ENCODE data around the gene SCN1B. TPM values are rescaled to one million over a fixed set of nuclear protein-coding genes. Genes with fewer than 3 reads are reported as not detected.

Gene SCN1B
- total RNA-seq, 2 donors from 2014 or later, result 1.4 to 1.5 TPM

GRCh38 chr19:35015954-35016351 is 14.3 kb upstream of the SCN1B start:
- peaks cover 75% of the 10 kb centered on the region for H3K36me3 Mint-ChIP-seq (ENCODE audit: low read depth)

GRCh38 chr19:35017507-35017906 is 12.8 kb upstream of the SCN1B start:
- no peaks in the 10 kb centered on the region for H3K27me3 Mint-ChIP-seq (ENCODE audit: insufficient read depth)
- no peak for TF ChIP-seq CTCF (conservative IDR thresholded peaks at IDR 0.05)
- Histone ChIP-seq H3K4me1 (ENCODE audit: control insufficient read depth, insufficient read depth, low read length) (no peaks in the 10 kb centered on the region), H3K27ac (ENCODE audit: low read depth, low read length) (no peak overlapping the region), H3K9me3 (ENCODE audit: control insufficient read depth, low read length) (no peaks in the 10 kb centered on the region), H3K36me3 (ENCODE audit: control insufficient read depth, insufficient read depth, low read length) (peaks cover 81% of the 10 kb centered on the region), H3K4me3 (ENCODE audit: low read length) (no peak overlapping the region), H3K27me3 (ENCODE audit: control insufficient read depth, insufficient read depth, low read length, poor library complexity, severe bottlenecking) (no peaks in the 10 kb centered on the region), H3K9ac (ENCODE audit: extremely low read depth, low read length, poor library complexity, severe bottlenecking) (no peak overlapping the region)
- H3K27ac Mint-ChIP-seq, result no peak overlapping the region
- peaks cover 78% of the 10 kb centered on the region for H3K36me3 Mint-ChIP-seq (ENCODE audit: low read depth)
- no peaks in the 10 kb centered on the region for H3K9me3 Mint-ChIP-seq
- H3K4me3 Mint-ChIP-seq, result no peak overlapping the region
- 82 to 96% methylated on average over 3 of the region's 3 CpGs for whole genome bisulfite sequencing, 2 experiments (ENCODE audit: insufficient coverage in 1 of 2, insufficient read length in 1 of 2)
- no peaks in the 10 kb centered on the region for H3K4me1 Mint-ChIP-seq
- no peak for DNase-seq

More at GRCh38 chr19:35015954-35016351, 14.3 kb upstream of the SCN1B start:
- H3K9me3 Mint-ChIP-seq, result no peaks in the 10 kb centered on the region
- WGBS, 2 experiments (ENCODE audit: insufficient coverage in 1 of 2, insufficient read length in 1 of 2), result 97 to 100% methylated on average over 3 to 6 of the region's 6 CpGs
- no peaks in the 10 kb centered on the region for H3K4me1 ChIP-seq (ENCODE audit: control insufficient read depth, insufficient read depth, low read length)
- H3K27me3 Mint-ChIP-seq (ENCODE audit: insufficient read depth), result no peaks in the 10 kb centered on the region
- no peak overlapping the region for H3K4me3 Mint-ChIP-seq
- no peak overlapping the region for H3K9ac ChIP-seq (ENCODE audit: extremely low read depth, low read length, poor library complexity, severe bottlenecking)
- no peaks in the 10 kb centered on the region for H3K9me3 ChIP-seq (ENCODE audit: control insufficient read depth, low read length)
- H3K4me1 Mint-ChIP-seq, result no peaks in the 10 kb centered on the region
- no peak for TF ChIP-seq CTCF (conservative IDR thresholded peaks at IDR 0.05)
- no peak overlapping the region for H3K27ac ChIP-seq (ENCODE audit: low read depth, low read length)
- no peak overlapping the region for H3K27ac Mint-ChIP-seq
- no peak for DNase-seq
- no peak overlapping the region for H3K4me3 ChIP-seq (ENCODE audit: low read length)
- H3K27me3 ChIP-seq (ENCODE audit: control insufficient read depth, insufficient read depth, low read length, poor library complexity, severe bottlenecking), result no peaks in the 10 kb centered on the region
- peaks cover 89% of the 10 kb centered on the region for H3K36me3 ChIP-seq (ENCODE audit: control insufficient read depth, insufficient read depth, low read length)

GRCh38 chr19:35018379-35018778 is 11.9 kb upstream of the SCN1B start:
- Histone ChIP-seq H3K27ac (ENCODE audit: low read depth, low read length) (no peak overlapping the region), H3K36me3 (ENCODE audit: control insufficient read depth, insufficient read depth, low read length) (peaks cover 81% of the 10 kb centered on the region), H3K27me3 (ENCODE audit: control insufficient read depth, insufficient read depth, low read length, poor library complexity, severe bottlenecking) (no peaks in the 10 kb centered on the region), H3K4me3 (ENCODE audit: low read length) (no peak overlapping the region), H3K4me1 (ENCODE audit: control insufficient read depth, insufficient read depth, low read length) (no peaks in the 10 kb centered on the region), H3K9ac (ENCODE audit: extremely low read depth, low read length, poor library complexity, severe bottlenecking) (no peak overlapping the region), H3K9me3 (ENCODE audit: control insufficient read depth, low read length) (no peaks in the 10 kb centered on the region)
- Mint-ChIP-seq H3K27me3 (ENCODE audit: insufficient read depth) (no peaks in the 10 kb centered on the region), H3K27ac (no peak overlapping the region), H3K4me3 (no peak overlapping the region), H3K4me1 (no peaks in the 10 kb centered on the region), H3K36me3 (ENCODE audit: low read depth) (peaks cover 76% of the 10 kb centered on the region), H3K9me3 (no peaks in the 10 kb centered on the region)
- WGBS, 2 experiments (ENCODE audit: insufficient coverage in 1 of 2, insufficient read length in 1 of 2), result 95 to 100% methylated on average over 1 to 4 of the region's 4 CpGs
- no peak for DNase-seq
- TF ChIP-seq CTCF (conservative IDR thresholded peaks at IDR 0.05), result no peak

All from endodermal cell (in vitro differentiated cells).